GM12873 (cell line): Measurements from ENCODE around the gene VSIG4.

Experiments
- CTCF ChIP-seq: IDR thresholded peaks from 2 replicates; pipeline ENCODE4 v1.5.1; 2012; ENCODE audit warnings: low read depth, mild to moderate bottlenecking, moderate library complexity, low read length, control low read depth; ENCODE audit not compliant: insufficient read depth; ENCODE audit errors: missing control alignments

The VSIG4 gene

GRCh38 chrX:66004928-66005829, 34.7 kb downstream of the VSIG4 start:
- TF ChIP-seq CTCF: no peak

- no peak for TF ChIP-seq CTCF
Measured at GRCh38 chrX:66002824-66003680, 36.8 kb downstream of the VSIG4 start.

- no peak for TF ChIP-seq CTCF
Measured at GRCh38 chrX:66001596-66001995, 38.3 kb downstream of the VSIG4 start.

- no peak for TF ChIP-seq CTCF
Measured at GRCh38 chrX:66000628-66001272, 39.1 kb downstream of the VSIG4 start.

GRCh38 chrX:66000178-66000577, 39.7 kb downstream of the VSIG4 start:
- TF ChIP-seq CTCF: no peak

GRCh38 chrX:65999563-66000148, 40.2 kb downstream of the VSIG4 start:
- TF ChIP-seq CTCF: no peak
